IPS DF 19.7 (cell line): ENCODE measurements around the gene SRSF7.
"Not testable (repeated sequence)": the region's sequence is repeated elsewhere in the genome, so short reads cannot be mapped to it uniquely, and the experiment has no call there.

Source experiments
- DNase-seq: peaks from one replicate; pipeline ENCODE4 v3.0.0-alpha.2; 2013; ENCODE audit warnings: low read depth, low spot score

Gene SRSF7

GRCh38 chr2:38750891-38751595, at the start of gene SRSF7:
Gene SRSF7, minus strand, starts transcription at chr2:38751361. Its CDS starts 105 bp downstream, at chr2:38751256.
- DNase-seq, result peak; percentile 99

GRCh38 chr2:38797953-38798352, 46.8 kb upstream of the SRSF7 start:
- no peak for DNase-seq

DNA sequence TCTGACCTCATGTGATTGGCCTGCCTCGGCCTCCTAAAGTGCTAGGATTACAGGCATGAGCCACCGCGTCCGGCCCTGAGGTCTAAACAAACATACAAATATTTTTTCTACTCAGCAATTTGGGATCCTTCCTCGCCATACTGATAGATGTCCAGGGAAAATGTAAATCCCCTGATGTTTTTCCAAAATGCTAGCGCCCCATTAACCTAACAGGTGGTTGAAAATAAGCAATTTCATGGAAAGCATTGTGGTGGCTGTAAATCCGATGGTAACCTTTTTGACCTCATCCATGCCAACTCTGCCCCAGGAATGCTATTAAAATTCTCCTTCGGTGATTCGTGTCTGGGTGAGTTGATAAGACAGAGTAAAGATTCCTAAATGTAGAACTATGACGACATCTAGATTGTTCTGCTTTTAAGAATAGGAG, 46.1 kb upstream of the SRSF7 start:
- no peak for DNase-seq

GRCh38 chr2:38795016-38795415, 43.9 kb upstream of the SRSF7 start:
- not testable (repeated sequence) for DNase-seq

- DNase-seq, result no peak
Measured at GRCh38 chr2:38794235-38794946, 43.2 kb upstream of the SRSF7 start.

GRCh38 chr2:38793511-38793910, 42.4 kb upstream of the SRSF7 start:
- no peak for DNase-seq

DNA sequence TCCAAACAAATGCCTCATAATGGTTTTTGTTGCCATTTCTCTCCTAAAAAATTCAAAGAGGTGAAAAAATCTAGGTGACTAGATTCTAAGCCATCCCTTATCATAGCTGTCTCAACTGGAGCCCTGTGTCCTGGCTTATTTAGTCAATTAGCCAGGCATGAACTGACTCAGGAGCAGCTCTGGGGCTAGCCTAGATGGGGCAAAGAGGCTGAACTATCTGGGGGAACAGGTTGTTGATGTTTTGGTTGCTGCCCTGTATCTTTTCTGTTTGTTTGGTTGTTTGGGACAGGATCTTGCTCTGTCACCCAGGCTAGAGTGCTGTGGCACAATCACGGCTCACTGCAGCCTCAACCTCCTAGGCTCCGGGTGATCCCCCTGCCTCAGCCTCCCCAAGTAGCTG, 41.6 kb upstream of the SRSF7 start:
- DNase-seq, result no peak

GRCh38 chr2:38792321-38792720, 41.2 kb upstream of the SRSF7 start:
- DNase-seq, result not testable (repeated sequence)

DNA sequence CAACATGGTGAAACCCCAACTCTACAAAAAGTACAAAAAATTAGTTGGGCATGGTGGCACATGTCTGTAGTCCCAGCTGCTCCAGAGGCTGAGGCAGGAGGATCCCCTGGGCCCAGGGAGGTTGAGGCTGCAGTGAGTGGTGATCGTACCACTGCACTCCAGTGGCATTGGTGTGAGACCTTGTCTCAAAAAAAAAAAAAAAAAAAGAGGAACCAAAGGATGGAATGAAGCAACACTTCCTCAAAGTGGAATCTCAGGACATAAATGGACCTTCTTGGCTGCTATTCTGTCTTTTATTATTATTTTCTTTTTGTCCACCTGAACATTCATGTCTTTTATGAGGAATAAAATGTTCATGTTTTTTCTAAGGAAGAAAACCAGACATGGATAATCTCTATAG, 40.6 kb upstream of the SRSF7 start:
- no peak for DNase-seq

- no peak for DNase-seq
Measured at GRCh38 chr2:38789691-38790090, 38.5 kb upstream of the SRSF7 start.

GRCh38 chr2:38788306-38788705, 37.1 kb upstream of the SRSF7 start:
- no peak for DNase-seq

- no peak for DNase-seq
Measured at GRCh38 chr2:38783586-38783985, 32.4 kb upstream of the SRSF7 start.

DNA sequence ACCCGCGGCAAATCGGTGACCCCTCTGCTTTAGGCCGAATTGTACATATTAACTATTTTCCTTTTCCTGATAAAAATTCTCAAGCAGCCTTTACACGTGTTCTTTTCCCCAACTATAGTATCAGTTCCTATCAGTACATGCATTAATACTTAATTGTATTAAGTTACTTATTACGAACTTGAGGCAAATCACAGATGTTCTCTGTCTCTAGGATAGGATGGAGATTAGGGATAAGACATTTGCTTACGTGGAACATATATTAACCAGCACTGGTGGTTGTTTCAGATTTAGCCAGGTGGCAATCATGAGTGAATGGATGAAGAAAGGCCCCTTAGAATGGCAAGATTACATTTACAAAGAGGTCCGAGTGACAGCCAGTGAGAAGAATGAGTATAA, 27.5 kb upstream of the SRSF7 start:
- no peak for DNase-seq

DNA sequence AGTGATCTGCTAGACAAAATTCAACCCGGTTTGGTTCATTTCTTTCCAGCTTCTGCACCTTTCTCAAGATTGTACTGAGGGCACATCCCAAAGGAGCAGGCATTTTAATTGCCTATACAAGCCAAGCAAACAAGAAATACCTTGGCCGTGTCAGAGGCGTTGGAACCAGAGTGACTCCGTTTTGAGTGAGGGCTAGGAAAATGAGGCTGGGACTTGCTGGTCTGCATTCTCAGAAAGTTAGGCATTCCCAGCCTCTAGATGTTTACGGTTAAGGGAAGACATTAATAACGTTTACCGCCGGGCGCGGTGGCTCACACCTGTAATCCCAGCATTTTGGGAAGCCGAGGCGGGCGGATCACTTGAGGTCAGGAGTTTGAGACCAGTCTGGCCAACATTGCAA, 25.4 kb upstream of the SRSF7 start:
- no peak for DNase-seq

DNA sequence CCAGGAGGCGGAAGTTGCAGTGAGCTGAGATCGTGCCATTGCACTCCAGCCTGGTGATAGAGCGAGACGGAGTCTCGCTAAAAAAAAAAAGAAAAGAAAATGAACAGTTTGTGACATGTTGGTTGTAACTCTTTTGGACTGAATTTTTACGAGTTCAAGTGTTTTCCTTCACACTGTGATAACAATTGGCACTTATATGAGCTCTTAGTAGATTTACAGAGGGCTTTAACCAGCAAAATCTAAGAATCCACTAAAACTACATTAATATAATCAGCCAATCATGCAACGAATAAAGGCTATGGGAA, 24.7 kb upstream of the SRSF7 start:
- DNase-seq, result no peak

GRCh38 chr2:38775097-38775920, 24.1 kb upstream of the SRSF7 start:
- no peak for DNase-seq

- no peak for DNase-seq
Measured at GRCh38 chr2:38771632-38772031, 20.5 kb upstream of the SRSF7 start.

DNA sequence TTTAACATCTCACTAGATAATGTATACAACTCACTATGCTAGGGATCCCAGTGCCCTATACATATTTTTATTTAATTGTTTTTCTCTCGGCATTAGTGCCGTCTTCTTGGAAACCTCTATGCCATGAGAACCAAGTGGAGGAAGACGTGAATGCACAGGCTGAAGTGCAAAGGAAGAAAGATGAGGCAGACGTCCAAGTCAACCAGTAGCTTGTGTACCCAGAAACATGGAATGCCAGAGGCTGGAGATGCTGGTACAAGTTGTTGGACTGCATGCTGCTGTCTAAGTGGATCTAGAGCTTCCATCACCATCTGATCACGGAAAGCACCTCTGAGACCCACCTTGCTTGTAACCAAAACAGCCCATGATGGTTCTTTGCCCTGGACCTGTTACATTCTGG, 14.4 kb upstream of the SRSF7 start:
- no peak for DNase-seq

DNA sequence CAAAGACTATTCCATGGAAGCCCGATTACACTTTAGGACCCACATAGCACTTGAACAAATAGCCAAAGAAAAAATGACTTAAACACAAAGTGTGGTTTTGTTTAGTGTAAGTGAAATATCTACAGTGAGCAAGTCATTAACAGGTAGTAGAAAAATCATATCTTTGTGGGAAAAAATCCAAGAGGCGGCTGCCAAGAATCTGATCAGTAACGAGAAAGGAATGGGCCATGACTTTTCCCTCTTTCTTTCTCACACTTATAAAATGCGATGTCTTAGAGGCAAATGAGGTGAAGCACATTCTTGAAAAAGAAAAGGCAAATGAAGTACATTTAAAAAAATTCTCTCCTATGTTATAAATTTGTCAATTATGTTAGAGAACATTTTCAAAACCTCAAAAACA, 14.0 kb upstream of the SRSF7 start:
- no peak for DNase-seq

GRCh38 chr2:38763728-38764127, 12.6 kb upstream of the SRSF7 start:
- no peak for DNase-seq

GRCh38 chr2:38763228-38763627, 12.1 kb upstream of the SRSF7 start:
- no peak for DNase-seq

DNA sequence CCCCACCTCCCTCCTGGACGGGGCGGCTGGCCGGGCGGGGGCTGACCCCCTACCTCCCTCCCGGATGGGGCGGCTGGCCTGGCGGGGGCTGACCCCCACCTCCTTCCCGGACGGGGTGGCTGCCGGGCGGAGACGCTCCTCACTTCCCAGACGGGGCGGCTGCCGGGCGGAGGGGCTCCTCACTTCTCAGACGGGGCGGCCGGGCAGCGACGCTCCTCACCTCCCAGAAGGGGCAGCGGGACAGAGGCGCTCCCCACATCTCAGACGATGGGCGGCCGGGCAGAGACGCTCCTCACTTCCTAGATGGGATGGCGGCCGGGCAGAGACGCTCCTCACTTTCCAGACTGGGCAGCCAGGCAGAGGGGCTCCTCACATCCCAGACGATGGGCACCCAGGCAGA, 4.7 kb upstream of the SRSF7 start:
- not testable (repeated sequence) for DNase-seq

GRCh38 chr2:38754506-38754905, 3.3 kb upstream of the SRSF7 start:
- DNase-seq, result no peak
